GM12873 (cell line): ENCODE results near the gene CD72.

Experiments used
- CTCF ChIP-seq: IDR thresholded peaks from 2 replicates; pipeline ENCODE4 v1.5.1; 2012; ENCODE audit warnings: low read depth, mild to moderate bottlenecking, moderate library complexity, low read length, control low read depth; ENCODE audit not compliant: insufficient read depth; ENCODE audit errors: missing control alignments

The CD72 gene

GRCh38 chr9:35569206-35569605 lies 49.0 kb downstream of the CD72 start:
- no peak for TF ChIP-seq CTCF

DNA sequence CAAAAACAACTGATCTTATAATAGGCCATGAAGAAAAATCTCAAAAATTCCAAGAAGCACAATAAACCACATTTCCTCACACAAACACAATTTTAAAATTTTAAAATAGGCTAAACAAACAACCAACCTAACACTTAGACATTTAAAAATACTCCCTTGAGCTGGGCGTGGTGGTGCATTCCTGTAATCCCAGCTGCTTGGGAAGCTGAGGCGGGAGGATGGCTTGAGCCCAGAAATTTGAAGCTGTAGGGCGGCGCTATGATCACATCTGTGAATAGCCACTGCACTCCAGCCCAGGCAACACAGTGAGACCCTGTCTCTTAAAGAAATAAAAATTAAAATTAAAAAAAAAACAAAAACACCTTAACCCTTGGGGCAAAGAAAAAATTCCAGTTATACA lies 50.0 kb downstream of the CD72 start:
- no peak for TF ChIP-seq CTCF

- peak; percentile 4 for TF ChIP-seq CTCF
Measured at GRCh38 chr9:35566417-35566816, 51.8 kb downstream of the CD72 start.

DNA sequence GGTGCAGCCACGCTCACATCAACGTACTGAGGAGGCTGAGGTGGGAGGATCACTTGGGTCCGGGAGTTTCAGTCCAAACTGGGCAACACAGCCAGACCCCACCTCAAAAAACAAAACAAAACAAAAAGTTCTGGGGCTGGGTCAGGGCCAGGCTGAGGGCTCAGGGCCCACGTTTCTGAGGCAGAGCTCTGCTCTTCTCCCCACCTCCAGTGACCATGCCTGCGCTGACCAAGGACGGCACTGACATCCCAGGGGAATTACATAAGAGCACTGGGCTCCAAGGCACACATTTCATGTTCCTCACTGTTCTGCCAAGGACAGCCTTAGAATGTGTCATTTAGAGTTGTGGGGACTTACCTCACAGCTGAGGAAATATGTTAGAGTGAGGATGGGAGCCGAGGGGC lies 53.6 kb downstream of the CD72 start:
- no peak for TF ChIP-seq CTCF

GRCh38 chr9:35563791-35564197 lies 54.4 kb downstream of the CD72 start:
- TF ChIP-seq CTCF, result no peak

GRCh38 chr9:35562895-35563780 lies 55.1 kb downstream of the CD72 start:
- TF ChIP-seq CTCF, result no peak

DNA sequence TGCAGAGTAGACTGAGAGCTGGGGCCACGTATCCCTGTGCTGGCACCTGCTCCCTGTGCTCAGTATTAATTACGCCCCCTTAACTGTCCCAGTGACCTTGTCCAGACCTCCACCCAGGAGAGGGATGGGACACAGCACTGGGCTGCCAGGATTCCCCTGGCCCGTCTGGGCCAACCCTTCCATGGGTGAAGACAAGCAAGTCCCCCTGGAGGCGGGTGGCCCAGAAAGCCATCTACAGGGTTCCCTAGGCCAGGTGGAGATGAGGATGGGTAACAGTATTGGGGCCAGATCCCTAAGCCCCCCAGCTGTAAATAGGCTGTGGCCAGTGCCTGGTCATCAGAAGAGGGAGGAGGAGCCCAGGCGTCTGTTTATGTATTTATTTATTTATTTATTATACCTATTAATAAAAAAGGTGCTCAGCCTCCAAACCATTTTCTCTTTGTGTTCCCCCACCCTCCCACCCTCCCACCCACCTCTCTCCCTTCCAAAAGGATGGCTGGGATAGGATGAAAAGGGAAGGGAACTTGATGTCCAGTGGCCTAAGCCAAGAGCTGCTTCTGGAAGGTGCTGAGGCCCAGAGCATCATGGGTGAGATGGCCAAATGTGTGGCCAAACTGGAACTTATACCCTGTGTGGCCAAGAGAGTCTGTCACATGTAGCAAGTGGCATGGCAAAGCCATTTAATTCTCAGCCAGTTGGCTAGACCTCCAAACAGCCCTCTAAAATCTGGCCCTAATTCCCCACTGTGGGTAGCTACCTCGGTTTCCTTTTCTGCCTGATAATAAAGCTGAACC lies 56.5 kb downstream of the CD72 start:
- TF ChIP-seq CTCF, result no peak
